ENCODE results near the gene MS4A10.

DNA sequence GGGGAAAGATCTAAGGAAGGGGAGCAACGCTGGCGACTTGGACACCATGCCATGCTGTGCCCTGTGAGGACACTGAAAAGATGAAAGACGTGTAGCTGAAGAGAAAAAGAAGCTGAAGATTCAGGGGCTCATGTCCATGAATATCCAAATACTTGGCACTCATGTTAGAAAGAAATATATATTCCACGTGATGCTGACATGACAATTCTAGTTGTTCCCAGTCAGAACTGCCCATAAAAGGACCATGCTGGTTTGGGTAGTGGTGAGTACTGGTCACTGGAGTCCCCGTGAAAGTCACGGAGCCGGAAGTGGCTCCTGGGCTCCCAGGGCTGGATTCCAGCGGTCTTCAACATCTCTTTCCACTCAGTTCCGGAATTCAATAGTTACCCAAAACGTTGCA, 18.6 kb upstream of the MS4A10 start:
- TF ChIP-seq, protein P1, sequence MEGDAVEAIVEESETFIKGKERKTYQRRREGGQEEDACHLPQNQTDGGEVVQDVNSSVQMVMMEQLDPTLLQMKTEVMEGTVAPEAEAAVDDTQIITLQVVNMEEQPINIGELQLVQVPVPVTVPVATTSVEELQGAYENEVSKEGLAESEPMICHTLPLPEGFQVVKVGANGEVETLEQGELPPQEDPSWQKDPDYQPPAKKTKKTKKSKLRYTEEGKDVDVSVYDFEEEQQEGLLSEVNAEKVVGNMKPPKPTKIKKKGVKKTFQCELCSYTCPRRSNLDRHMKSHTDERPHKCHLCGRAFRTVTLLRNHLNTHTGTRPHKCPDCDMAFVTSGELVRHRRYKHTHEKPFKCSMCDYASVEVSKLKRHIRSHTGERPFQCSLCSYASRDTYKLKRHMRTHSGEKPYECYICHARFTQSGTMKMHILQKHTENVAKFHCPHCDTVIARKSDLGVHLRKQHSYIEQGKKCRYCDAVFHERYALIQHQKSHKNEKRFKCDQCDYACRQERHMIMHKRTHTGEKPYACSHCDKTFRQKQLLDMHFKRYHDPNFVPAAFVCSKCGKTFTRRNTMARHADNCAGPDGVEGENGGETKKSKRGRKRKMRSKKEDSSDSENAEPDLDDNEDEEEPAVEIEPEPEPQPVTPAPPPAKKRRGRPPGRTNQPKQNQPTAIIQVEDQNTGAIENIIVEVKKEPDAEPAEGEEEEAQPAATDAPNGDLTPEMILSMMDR (IDR thresholded peaks at IDR 0.05) = no peak
- TF ChIP-seq POLR2A (IDR thresholded peaks at IDR 0.05) = no peak
